DND-41 (cell line): ENCODE measurements around the gene ADD2.

ENCODE experiments used
- ATAC-seq: fragments of 200-7000 bp; cut with Tn5 transposase; 3 replicates; pipeline ENCODE4 v1.9.1; 2021; ENCODE audit warnings: low read depth; ENCODE audit not compliant: insufficient read depth
- DNase-seq: peaks from one replicate; pipeline ENCODE4 v3.0.0-alpha.2; 2020
- H2AFZ ChIP-seq: 2 replicates; pipeline ENCODE4 v1.6.0; 2012; ENCODE audit warnings: low read depth, low read length
- H3K27ac ChIP-seq: 2 replicates; pipeline ENCODE4 v1.5.1; 2012; ENCODE audit warnings: low read length, inconsistent platforms
- H3K27me3 ChIP-seq: fragments of 200-600 bp; sonication (generic); 2 replicates; pipeline ENCODE4 v1.6.0; 2012; ENCODE audit warnings: low read length, mild to moderate bottlenecking, inconsistent platforms; ENCODE audit not compliant: insufficient read depth, poor library complexity
- H3K36me3 ChIP-seq: 2 replicates; pipeline ENCODE4 v1.5.1; 2012; ENCODE audit warnings: low read length, inconsistent platforms; ENCODE audit not compliant: insufficient read depth
- H3K4me1 ChIP-seq: 2 replicates; pipeline ENCODE4 v1.5.1; 2012; ENCODE audit warnings: mild to moderate bottlenecking, low read length; ENCODE audit not compliant: insufficient read depth
- H3K4me2 ChIP-seq: 2 replicates; pipeline ENCODE4 v1.6.0; 2012; ENCODE audit warnings: mild to moderate bottlenecking, moderate library complexity, low read length, inconsistent platforms; ENCODE audit not compliant: insufficient read depth
- H3K4me3 ChIP-seq, 2 experiments: fragments of 200-600 bp in 1 of 2; shearing (Covaris generic) in 1 of 2; 2 replicates each; pipeline ENCODE4 v1.5.1; 2012 to 2016; ENCODE audit warnings: inconsistent platforms in 2 of 2, low read length in 2 of 2, mild to moderate bottlenecking in 2 of 2, low read depth in 1 of 2, moderate library complexity in 1 of 2
- H3K79me2 ChIP-seq: 2 replicates; pipeline ENCODE4 v1.6.0; 2012; ENCODE audit warnings: low read length, inconsistent platforms; ENCODE audit not compliant: insufficient read depth
- H3K9ac ChIP-seq: 2 replicates; pipeline ENCODE4 v1.6.0; 2012; ENCODE audit warnings: low read depth, mild to moderate bottlenecking, inconsistent platforms, low read length, moderate library complexity
- H3K9me3 ChIP-seq: 2 replicates; pipeline ENCODE4 v1.5.1; 2012; ENCODE audit warnings: low read length, moderate library complexity, mild to moderate bottlenecking, inconsistent platforms; ENCODE audit not compliant: insufficient read depth, severe bottlenecking
- H4K20me1 ChIP-seq: 2 replicates; pipeline ENCODE4 v1.6.0; 2012; ENCODE audit warnings: low read length; ENCODE audit not compliant: insufficient read depth
- CTCF ChIP-seq: IDR thresholded peaks from 2 replicates; pipeline ENCODE4 v1.5.1; 2012; ENCODE audit warnings: borderline replicate concordance, low read length, moderate library complexity, mild to moderate bottlenecking; ENCODE audit not compliant: poor library complexity, severe bottlenecking; ENCODE audit errors: extremely low read depth
- EZH2 ChIP-seq: IDR thresholded peaks from 3 replicates; pipeline ENCODE4 v1.6.1; 2012; ENCODE audit warnings: borderline replicate concordance, low read depth, mild to moderate bottlenecking, moderate library complexity, low read length, inconsistent platforms; ENCODE audit not compliant: severe bottlenecking

ADD2 gene

GRCh38 chr2:70678576-70679143 lies 89.3 kb downstream of the ADD2 start:
- Histone ChIP-seq H3K9me3 (no peaks in the 10 kb centered on the region), H3K36me3 (no peaks in the 10 kb centered on the region), H3K27me3 (peaks cover 22% of the 10 kb centered on the region), H3K4me1 (no peaks in the 10 kb centered on the region), H3K79me2 (no peaks in the 10 kb centered on the region), H4K20me1 (no peaks in the 10 kb centered on the region), H3K4me2 (no peak overlapping the region), H3K27ac (no peak overlapping the region), H2AFZ (no peak overlapping the region), H3K9ac (no peak overlapping the region), H3K4me3 (no peak overlapping the region)
- ATAC-seq (no peak), DNase-seq (no peak)
- TF ChIP-seq CTCF (no peak), EZH2 (no peak)

- Histone ChIP-seq H3K36me3 (no peaks in the 10 kb centered on the region), H3K27me3 (peaks cover 22% of the 10 kb centered on the region), H3K27ac (no peak overlapping the region), H3K9me3 (no peaks in the 10 kb centered on the region), H3K4me1 (no peaks in the 10 kb centered on the region), H2AFZ (no peak overlapping the region), H3K9ac (no peak overlapping the region), H3K79me2 (no peaks in the 10 kb centered on the region), H4K20me1 (no peaks in the 10 kb centered on the region), H3K4me2 (no peak overlapping the region), H3K4me3 (no peak overlapping the region)
- no peak for TF ChIP-seq EZH2
- no peak for TF ChIP-seq CTCF
- no peak for DNase-seq
- ATAC-seq, result no peak
Measured at GRCh38 chr2:70676301-70677035, 91.5 kb downstream of the ADD2 start.

- TF ChIP-seq EZH2 (no peak), CTCF (no peak)
- DNase-seq (no peak), ATAC-seq (no peak)
- Histone ChIP-seq H4K20me1 (no peaks in the 10 kb centered on the region), H3K4me3 (no peak overlapping the region), H3K9ac (no peak overlapping the region), H2AFZ (no peak overlapping the region), H3K4me2 (no peak overlapping the region), H3K9me3 (no peaks in the 10 kb centered on the region), H3K27ac (no peak overlapping the region), H3K79me2 (no peaks in the 10 kb centered on the region), H3K36me3 (no peaks in the 10 kb centered on the region), H3K4me1 (no peaks in the 10 kb centered on the region), H3K27me3 (peaks cover 22% of the 10 kb centered on the region)
Measured at GRCh38 chr2:70675862-70676261, 92.1 kb downstream of the ADD2 start.
